AG10803 (cell line): Measurements from ENCODE around the gene SGF29.
"Not testable (repeated sequence)": the region's sequence is repeated elsewhere in the genome, so short reads cannot be mapped to it uniquely, and the experiment has no call there.

Source experiments
- DNase-seq: peaks from one replicate; pipeline ENCODE4 v3.0.0; 2010; ENCODE audit warnings: low read depth
- H3K4me3 ChIP-seq: 2 replicates; pipeline ENCODE4 v1.5.1; 2011; ENCODE audit warnings: mild to moderate bottlenecking, low read length, control low read depth
- CTCF ChIP-seq: conservative IDR thresholded peaks from 2 replicates; pipeline ENCODE4 v1.5.1; 2011; ENCODE audit warnings: mild to moderate bottlenecking, low read length, control low read depth, inconsistent platforms

The SGF29 gene

GRCh38 chr16:28556914-28557320 lies 3.2 kb downstream of the SGF29 start:
- H3K4me3 ChIP-seq: no peak overlapping the region
- DNase-seq: no peak
- no peak for TF ChIP-seq CTCF

GRCh38 chr16:28558456-28558855 lies 4.7 kb downstream of the SGF29 start:
- DNase-seq: no peak
- H3K4me3 ChIP-seq: no peak overlapping the region
- no peak for TF ChIP-seq CTCF

GRCh38 chr16:28561557-28562187 lies 8.0 kb downstream of the SGF29 start:
- no peak overlapping the region for H3K4me3 ChIP-seq
- DNase-seq: no peak
- no peak for TF ChIP-seq CTCF

GRCh38 chr16:28562199-28562598 lies 8.5 kb downstream of the SGF29 start:
- TF ChIP-seq CTCF: no peak
- no peak for DNase-seq
- no peak overlapping the region for H3K4me3 ChIP-seq

- DNase-seq: no peak
- H3K4me3 ChIP-seq: no peak overlapping the region
- TF ChIP-seq CTCF: no peak
Observed at GRCh38 chr16:28563218-28563617, 9.5 kb downstream of the SGF29 start.

GRCh38 chr16:28566233-28566925 lies 12.7 kb downstream of the SGF29 start:
- not testable (repeated sequence) for H3K4me3 ChIP-seq, DNase-seq

- no peak overlapping the region for H3K4me3 ChIP-seq
- TF ChIP-seq CTCF: no peak
- no peak for DNase-seq
Observed at GRCh38 chr16:28567292-28567691, 13.6 kb downstream of the SGF29 start.
